ENCODE measurements around the gene SLC7A5.
"Not testable (repeated sequence)": the region's sequence is repeated elsewhere in the genome, so short reads cannot be mapped to it uniquely, and the experiment has no call there.

The SLC7A5 gene

DNA sequence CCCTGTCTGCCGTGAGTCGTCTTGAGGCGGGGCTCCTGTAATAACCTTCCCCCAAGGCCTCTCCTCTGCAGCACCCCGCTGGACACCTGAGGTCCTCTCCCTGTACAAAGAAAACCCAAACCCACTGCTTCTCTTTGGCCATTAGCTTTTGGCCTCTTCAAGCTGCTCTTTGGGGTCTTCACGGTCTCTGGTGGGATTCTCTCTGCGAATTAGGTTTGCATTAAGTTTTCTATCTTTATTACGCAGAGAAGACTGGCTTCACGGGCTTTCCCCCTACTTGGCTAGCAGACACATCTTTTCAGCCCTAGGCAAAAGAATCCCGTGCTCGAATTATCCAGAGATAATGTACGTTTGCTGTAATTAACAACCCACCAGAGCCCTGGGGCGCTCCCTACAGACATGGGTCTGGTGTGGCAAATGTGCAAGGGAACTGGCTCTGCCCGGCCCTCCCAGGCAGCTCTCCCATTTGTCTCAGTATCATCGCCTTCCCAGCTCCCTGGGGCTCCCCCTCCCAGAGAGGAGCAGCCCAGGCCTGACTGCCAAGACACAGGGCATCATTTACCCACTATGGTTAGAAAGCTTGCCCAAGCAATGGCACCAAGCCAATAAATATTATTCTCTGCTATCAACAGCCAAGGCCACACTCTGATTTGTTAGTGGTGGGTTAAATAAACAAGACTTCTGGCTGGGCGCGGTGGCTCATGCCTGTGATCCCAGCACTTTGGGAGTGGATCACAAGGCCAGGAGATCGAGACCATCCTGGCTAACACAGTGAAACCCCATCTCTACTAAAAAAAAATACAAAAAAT, 78.8 kb downstream of the SLC7A5 start:
- DNase-seq = no peak

GRCh38 chr16:87789437-87790291, 79.6 kb downstream of the SLC7A5 start:
- DNase-seq = no peak

DNA sequence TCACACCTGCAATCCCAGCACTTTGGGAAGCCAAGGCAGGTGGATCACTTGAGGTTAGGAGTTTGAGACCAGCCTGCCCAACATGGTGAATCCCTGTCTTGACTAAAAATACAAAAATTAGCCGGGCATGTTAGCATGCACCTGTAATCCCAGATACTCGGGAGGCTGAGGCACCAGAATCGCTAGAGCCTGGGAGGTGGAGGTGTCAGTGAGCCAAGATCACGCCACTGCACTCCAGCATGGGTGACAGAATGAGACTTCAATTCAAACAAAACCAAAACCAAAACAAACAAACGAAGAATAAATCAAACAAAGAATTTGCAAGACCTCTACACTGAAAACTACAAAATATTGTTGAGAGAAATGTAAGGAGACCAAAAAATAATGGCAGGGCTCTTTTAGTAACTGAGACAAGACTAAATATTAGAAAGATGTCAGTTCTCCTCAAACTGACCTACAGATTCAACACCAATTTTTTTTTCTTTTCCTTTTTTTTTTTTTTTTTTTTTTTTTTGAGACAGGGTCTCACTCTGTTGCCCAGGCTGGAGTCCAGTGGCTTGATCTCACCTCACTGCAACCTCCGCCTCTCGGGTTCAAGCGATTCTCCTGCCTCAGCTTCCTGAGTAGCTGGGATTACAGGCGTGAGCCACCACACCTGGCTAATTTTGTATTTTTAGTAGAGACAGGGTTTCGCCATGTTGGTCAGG, 80.4 kb downstream of the SLC7A5 start:
- DNase-seq = not testable (repeated sequence)

DNA sequence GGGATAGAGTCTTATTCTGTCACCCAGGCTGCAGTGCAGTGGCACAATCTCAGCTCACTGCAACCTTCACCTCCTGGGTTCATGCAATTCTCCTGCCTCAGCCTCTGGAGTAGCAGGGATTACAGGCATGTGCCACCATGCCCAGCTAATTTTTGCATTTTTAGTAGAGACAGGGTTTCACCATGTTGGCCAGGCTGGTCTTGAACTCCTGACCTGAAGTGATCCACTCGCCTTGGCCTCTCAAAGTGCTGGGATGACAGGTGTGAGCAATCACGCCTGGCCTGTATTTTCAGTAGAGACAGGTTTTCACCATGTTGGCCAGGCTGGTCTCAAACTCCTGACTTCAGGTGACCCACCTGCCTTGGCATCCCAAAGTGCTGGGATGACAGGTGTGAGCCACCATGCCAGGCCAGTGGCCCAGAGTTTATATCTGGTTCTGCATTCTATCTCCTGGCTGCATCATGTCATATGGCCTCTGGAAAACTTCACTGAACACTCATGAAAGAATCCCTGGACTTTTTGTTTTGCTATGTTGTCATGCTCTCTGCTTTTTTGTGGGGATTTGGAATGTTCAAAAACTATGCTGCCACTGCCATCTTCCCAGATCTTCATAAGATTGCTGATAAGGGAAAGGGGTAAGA, 81.7 kb downstream of the SLC7A5 start:
- not testable (repeated sequence) for DNase-seq

DNA sequence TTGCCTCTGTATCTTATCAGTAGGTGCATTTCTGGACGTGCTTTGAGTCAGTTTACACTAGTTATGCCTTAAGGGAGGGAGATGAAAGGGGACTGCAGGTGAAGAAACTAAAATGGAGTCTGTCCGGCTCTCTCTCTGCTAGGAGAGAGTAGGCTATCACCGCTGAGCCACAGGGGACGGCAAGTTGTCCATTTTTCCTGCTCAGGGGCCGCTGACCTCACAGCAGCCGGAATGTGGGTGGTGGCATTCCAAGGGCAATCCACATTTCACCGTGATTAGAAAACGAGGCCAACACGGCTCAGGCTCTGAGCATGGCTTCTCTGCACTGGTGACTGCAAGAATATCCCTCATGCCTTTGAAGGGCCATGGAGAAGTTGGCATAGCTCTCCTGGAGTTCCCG, 84.5 kb downstream of the SLC7A5 start:
- no peak for DNase-seq

DNA sequence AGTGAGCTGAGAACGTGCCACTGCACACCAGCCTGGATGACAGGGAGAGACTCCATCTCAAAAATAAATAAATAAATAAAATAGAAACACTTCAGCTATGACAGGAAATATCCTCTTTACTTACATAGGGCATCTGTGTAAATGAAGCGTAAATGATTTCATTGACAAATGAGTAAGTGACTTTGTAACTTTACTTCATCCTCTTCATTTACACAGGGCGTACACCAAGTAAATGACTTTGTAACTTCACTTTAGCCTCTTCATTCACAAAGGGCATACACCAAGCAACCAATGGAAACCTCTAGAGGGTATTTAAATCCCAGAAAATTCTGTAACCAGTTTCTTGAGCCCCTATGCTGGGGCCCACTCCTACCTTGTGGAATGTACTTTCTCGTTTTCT, 87.3 kb downstream of the SLC7A5 start:
- no peak for DNase-seq

GRCh38 chr16:87780385-87780989, 88.8 kb downstream of the SLC7A5 start:
- DNase-seq = peak; percentile 48
